ENCODE results near the gene BOLA3. TPM values are rescaled to one million over a fixed set of nuclear protein-coding genes. Genes with fewer than 3 reads are reported as not detected.

Gene BOLA3
- total and polyA plus RNA-seq, 12 donors, result 63.9 to 166 (median 85.5) TPM

DNA sequence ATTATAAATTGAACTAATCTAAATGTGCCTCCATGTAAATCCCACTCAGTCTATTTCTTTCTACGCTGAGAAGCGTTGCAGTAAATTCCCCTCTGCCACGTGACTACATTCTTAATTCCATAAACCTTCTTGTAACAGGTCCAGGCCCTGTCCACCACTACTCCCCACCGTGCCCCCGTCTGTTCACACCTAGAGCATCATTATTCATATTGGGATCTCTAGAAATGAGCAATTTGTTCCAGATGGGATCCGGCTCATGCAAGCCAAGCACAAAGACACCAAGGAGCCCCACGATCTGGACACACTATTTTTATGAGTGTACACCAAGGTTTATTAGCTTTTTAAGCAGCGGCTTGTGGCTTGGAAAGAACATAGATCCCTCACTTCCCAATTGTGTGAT is 38.2 kb downstream of the BOLA3 start:
- intact Hi-C loops (cut with DNase I), result loop anchor here in 1 of 10 donors (10.0 kb wide), 1 partner anchor 285 kb away; the partner anchor contains the start of gene STAMBP
- no peaks in the 10 kb centered on the region for H3K27me3 ChIP-seq
- TF ChIP-seq, protein P1, sequence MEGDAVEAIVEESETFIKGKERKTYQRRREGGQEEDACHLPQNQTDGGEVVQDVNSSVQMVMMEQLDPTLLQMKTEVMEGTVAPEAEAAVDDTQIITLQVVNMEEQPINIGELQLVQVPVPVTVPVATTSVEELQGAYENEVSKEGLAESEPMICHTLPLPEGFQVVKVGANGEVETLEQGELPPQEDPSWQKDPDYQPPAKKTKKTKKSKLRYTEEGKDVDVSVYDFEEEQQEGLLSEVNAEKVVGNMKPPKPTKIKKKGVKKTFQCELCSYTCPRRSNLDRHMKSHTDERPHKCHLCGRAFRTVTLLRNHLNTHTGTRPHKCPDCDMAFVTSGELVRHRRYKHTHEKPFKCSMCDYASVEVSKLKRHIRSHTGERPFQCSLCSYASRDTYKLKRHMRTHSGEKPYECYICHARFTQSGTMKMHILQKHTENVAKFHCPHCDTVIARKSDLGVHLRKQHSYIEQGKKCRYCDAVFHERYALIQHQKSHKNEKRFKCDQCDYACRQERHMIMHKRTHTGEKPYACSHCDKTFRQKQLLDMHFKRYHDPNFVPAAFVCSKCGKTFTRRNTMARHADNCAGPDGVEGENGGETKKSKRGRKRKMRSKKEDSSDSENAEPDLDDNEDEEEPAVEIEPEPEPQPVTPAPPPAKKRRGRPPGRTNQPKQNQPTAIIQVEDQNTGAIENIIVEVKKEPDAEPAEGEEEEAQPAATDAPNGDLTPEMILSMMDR (IDR thresholded peaks at IDR 0.05), result no peak
- WGBS, 2 donors, result 90 to 92% methylated on average over 8 of the region's 8 CpGs
- peaks cover 0 to 10% (median 0%) of the 10 kb centered on the region in 9 donors for H3K36me3 ChIP-seq
- ATAC-seq (no peak), DNase-seq (no peak)
- H3K9me3 ChIP-seq, result peaks cover 0 to 7% (median 0%) of the 10 kb centered on the region in 11 donors
- no peak overlapping the region for H3K4me3 ChIP-seq
- H3K27ac ChIP-seq, result no peak overlapping the region
- no peaks in the 10 kb centered on the region for H3K4me1 ChIP-seq

DNA sequence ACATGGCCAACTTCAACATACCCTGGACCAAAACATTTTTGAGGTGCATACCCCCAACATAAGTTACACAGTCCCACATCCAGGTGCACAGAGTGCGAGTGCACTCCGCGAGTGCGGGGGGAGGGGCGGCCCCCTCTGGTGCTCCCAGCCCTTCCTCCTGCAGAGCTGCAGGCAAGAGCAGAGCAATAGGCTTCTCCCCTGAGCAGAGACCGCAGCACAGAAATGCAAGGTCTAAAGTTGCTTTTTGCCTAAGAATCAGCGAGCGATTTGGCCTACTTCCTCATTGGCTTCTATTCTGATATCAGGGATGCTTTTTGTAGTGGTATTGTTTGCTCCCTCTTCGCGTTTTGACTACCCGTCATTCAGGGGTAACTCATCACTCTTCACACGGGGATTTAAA is 40.6 kb downstream of the BOLA3 start:
- intact Hi-C loops (cut with DNase I), result loop anchor here in 1 of 10 donors (10.0 kb wide), 1 partner anchor 282 kb away; the partner anchor contains the start of gene STAMBP
- Histone ChIP-seq H3K27ac (no peak overlapping the region), H3K9me3 (no peaks in the 10 kb centered on the region), H3K36me3 (peaks cover 0 to 35% (median 0%) of the 10 kb centered on the region in 9 donors), H3K4me1 (no peaks in the 10 kb centered on the region), H3K4me3 (no peak overlapping the region), H3K27me3 (no peaks in the 10 kb centered on the region)
- DNase-seq (no peak), ATAC-seq (no peak)
- WGBS, 2 donors, result 61 to 62% methylated on average over 12 of the region's 12 CpGs
- TF ChIP-seq, protein P1 (IDR thresholded peaks at IDR 0.05), result no peak

DNA sequence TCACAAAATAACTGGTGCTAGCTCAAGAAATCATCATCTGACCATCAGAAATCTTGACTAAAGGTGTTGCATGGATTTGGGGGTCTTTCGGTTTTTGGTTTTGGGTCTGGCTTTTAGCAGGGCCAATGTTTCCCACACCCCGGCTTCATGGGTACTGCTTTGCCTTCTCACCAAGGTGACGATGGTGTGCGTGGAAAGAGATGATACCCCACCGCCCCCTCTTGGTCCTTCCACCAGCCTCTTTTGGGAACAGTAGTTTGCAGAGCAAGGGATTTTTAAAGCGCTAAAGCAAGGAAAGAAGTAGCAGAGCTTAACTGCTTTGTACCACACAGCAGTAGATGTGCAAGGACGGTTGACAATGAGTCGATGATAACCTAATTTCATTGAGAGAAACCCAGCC is 42.3 kb downstream of the BOLA3 start:
- H3K27me3 ChIP-seq, result no peaks in the 10 kb centered on the region
- H3K4me3 ChIP-seq, result no peak overlapping the region
- H3K27ac ChIP-seq, result no peak overlapping the region
- no peaks in the 10 kb centered on the region for H3K4me1 ChIP-seq
- TF ChIP-seq, protein P1 (IDR thresholded peaks at IDR 0.05), result no peak
- DNase-seq, result no peak
- intact Hi-C loops (cut with DNase I), result loop anchor here in 1 of 10 donors (10.0 kb wide), 1 partner anchor 281 kb away; the partner anchor contains the start of gene STAMBP
- H3K9me3 ChIP-seq, result no peaks in the 10 kb centered on the region
- no peak for ATAC-seq
- H3K36me3 ChIP-seq, result peaks cover 0 to 52% (median 10%) of the 10 kb centered on the region in 9 donors
- 94% methylated on average over 8 of the region's 8 CpGs for WGBS, 2 donors

DNA sequence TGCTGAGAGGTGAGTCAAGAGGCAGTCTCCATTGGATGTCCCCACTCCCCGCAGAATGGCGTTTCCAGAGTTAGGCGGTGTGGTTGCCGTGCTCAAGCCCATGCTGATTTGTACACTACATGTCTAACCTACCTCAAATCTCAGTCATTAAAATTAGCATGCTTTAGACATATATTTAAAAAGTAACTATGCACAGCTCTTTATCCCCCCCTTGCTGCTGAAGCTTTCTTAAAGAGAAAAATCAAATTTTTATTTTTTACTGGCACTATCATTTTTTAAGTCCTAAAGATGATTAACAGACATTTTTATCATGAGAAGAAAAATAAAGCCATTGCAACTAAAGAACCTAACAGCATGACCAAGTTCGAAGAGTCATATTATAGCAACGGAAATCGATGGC is 42.9 kb downstream of the BOLA3 start:
- WGBS, 2 donors, result 94 to 96% methylated on average over 7 of the region's 7 CpGs
- intact Hi-C loops (cut with DNase I), result loop anchor here in 1 of 10 donors (10.0 kb wide), 1 partner anchor 280 kb away; the partner anchor contains the start of gene STAMBP
- DNase-seq (no peak), ATAC-seq (no peak)
- H3K9me3 ChIP-seq, result no peaks in the 10 kb centered on the region
- no peak overlapping the region for H3K27ac ChIP-seq
- no peaks in the 10 kb centered on the region for H3K27me3 ChIP-seq
- no peak overlapping the region for H3K4me3 ChIP-seq
- H3K4me1 ChIP-seq, result peaks cover 0 to 5% (median 0%) of the 10 kb centered on the region in 9 donors
- TF ChIP-seq, protein P1 (IDR thresholded peaks at IDR 0.05), result peak in 6 of 9 donors; percentile 10 to 42 (median 32)
- H3K36me3 ChIP-seq, result peaks cover 0 to 58% (median 13%) of the 10 kb centered on the region in 9 donors

All from heart right ventricle (tissue), 16 donors.